DLD1 (cell line): ENCODE measurements around the gene SKIDA1.

Experiments used
- in situ Hi-C: cut with HindIII; loops from 2 replicates; pipeline ENCODE4 v1.10.0; 2017; ENCODE audit warnings: low sequenced_read_pairs

The SKIDA1 gene

DNA sequence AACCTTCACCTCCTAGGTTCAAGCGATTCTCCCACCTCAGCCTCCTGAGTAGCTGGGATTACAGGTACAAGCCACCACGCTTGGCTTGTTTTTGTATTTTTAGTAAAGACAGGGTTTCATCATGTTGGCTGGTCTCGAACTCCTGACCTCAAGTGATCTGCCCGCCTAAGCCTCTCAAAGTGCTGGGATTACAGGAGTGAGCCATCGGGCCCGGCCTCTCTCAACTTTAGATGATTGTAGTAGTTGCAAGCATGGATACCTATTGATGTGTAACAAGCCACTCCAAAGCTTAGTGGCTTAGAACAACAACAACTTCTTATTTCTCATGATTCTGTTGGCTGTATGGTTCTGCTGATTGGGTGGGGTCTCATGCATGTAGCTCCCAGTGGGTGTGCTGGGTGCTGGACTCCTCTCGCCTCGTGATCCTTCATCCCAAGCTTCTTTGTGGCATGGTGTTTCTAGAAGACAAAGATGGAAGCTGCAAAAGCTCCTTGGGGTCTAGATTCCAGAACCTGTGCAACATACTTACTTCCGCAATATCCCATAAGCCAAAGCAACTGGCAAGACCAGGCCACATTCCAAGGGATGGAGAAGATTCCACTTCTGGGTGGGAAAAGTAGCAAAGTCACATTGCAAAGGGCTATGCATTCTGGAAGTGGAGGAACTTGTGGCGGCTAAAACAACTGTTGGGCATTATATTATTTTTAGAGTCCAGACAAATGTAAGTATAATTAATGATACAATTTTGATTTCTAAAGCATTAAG, 37.9 kb downstream of the SKIDA1 start:
- in situ Hi-C loops = no loop called here

DNA sequence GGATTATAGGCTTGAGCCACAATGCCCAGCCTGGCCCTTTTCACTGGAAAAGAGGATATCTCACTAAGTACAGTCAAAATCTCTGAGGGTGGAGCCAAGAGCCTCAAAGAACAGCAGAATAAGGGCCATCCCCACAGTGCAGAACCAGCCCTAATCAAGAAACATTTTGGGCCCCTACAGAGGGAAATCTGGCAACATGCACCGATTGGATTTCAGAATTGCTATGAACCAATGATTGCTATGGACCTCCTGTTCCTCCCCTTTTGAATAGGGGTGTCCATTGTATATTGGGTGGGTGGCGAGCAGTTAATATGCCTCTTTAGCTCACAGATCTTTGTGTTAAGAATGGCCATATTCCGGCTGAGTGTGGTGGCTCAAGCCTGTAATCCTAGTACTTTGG, 42.7 kb downstream of the SKIDA1 start:
- in situ Hi-C loops = no loop called here

DNA sequence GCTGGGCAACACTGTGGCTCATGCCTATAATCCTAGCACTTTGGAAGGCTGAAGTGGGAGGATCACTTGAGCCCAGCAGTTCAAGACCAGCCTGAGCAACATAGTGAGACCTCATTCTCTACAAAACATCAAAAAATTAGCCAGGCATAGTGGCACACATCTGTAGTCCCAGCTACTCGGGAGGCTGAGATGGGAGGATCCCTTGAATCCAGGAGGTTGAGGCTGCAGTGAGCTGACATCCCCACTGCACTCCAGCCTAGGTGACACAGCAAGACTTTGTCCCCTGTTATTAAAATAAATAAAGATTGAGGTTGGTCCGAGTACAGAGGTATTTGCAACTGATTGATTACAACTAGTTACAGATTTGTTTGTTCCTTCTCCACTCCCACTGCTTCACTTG, 44.1 kb downstream of the SKIDA1 start:
- in situ Hi-C loops = no loop called here

GRCh38 chr10:21479570-21480315, 45.7 kb downstream of the SKIDA1 start:
- in situ Hi-C loops = no loop called here

GRCh38 chr10:21475393-21475792, 50.1 kb downstream of the SKIDA1 start:
- in situ Hi-C loops = no loop called here

GRCh38 chr10:21473541-21473940, 51.9 kb downstream of the SKIDA1 start:
- in situ Hi-C loops = no loop called here

DNA sequence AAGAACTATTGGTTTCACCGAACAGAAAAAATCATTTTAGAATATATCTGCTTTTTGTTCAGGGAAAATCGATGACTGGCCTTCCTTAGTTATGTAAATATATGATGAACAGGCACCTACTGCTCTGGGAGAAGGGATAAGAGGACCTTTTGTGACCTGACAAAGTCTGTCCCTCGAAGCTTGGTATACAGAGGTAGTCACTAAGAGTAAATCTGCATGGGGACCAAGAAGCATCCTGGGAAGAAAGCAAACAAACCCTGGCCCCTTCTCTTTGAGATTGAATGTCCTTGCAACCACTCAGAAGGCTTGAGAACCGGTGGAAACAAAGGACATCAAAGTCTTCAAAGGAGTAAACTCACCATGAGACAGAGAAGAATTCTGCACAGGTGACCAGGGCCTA, 52.3 kb downstream of the SKIDA1 start:
- in situ Hi-C loops = no loop called here

- in situ Hi-C loops = no loop called here
These were observed 57.4 kb downstream of the SKIDA1 start for GRCh38 chr10:21468086-21468485.

- in situ Hi-C loops = no loop called here
These were observed 57.8 kb downstream of the SKIDA1 start for GRCh38 chr10:21467633-21468032.

DNA sequence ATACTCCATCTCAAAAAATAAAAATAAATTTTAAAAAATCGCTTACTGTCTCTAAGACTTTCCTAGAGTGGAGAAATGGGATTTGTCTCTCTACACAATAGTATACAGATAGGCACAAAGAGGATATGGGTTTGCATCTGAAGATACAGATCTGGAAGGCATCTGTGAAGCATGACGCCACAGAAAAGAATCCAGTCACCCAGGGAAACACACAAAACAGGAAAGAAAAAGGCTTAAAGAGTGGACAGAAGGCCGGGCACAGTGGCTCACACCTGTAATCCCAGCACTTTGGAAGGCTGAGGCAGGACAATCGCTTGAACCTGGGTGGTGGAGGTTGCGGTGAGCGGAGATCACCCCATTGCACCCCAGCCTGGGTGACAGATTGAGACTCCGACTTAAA, 61.3 kb downstream of the SKIDA1 start:
- in situ Hi-C loops = no loop called here
